Measurements from ENCODE around the gene C1QTNF8. TPM values are rescaled to one million over a fixed set of nuclear protein-coding genes. Genes with fewer than 3 reads are reported as not detected.
"Not testable (repeated sequence)": the region's sequence is repeated elsewhere in the genome, so short reads cannot be mapped to it uniquely, and the experiment has no call there.

The C1QTNF8 gene
- total RNA-seq, 2 donors from 2014 or later: not detected

DNA sequence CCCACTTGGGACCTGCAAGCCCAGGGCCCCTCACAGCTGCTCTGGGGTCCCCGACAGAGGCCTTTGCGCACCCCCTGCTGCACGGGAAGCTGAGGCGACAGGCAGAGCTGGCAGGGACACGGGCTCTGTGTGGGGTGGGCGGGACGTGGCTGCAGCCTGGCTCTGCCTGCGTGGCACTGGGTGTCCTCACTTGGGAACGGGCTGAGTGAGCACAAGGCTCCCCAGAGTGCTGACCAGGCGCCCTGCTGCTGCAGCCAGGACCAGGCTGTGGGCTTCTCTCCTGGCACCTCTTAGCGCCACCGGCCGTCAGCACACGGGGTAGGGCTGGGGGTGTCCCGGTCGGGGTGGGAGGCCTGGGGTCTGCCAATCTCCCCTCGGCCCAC, 6.6 kb downstream of the C1QTNF8 start:
- ATAC-seq (no peak), DNase-seq (ENCODE audit: low spot score) (no peak)
- Mint-ChIP-seq H3K36me3 (peaks cover 9% of the 10 kb centered on the region), H3K27ac (no peak overlapping the region), H3K9me3 (peaks cover 7% of the 10 kb centered on the region), H3K4me1 (ENCODE audit: low read depth in 2 of 2) (no peaks in the 10 kb centered on the region), H3K4me3 (no peak overlapping the region), H3K27me3 (peaks cover 0 to 3% of the 10 kb centered on the region in 2 donors)

DNA sequence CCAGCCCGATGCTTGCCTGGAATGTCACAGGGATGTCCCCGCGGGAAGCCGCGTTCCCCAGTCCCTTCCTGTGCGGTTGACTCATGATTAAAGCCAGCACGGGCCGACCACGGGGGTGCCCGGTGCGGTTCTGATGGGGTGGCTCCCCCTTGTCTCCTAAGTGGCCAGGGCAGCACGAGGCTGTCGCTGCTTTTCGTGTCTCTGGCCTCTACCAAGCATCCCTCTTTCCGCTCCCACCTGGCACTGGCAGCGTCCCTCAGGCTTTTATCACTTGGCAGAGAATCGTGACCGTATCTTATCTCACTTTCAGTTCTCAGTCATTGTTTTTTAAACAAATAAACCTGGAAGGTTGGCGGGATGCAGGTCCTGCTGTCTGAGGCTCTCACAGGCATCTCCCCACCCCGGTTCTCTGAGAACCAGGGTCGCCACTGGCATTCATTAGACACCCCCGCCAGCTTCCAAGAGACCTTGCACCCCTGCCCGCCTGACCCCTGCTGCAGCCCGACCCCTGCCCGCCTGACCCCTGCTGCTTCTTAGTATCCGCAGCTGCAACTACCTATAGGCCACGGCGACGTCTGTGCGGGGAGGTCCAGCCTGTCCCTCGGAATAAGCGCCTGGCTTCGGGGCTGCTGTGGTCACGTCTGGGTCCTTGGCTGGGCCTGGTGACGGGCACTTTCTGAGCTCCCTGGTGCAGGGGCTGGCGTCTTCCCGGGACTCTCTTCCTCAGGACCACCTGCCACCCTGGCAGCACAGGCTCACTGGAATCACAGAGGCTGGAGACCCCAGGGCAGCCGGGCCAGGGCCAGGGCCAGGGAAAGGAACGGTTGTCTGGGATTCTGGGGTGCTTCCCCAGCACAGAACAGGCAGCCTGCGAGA, 7.5 kb downstream of the C1QTNF8 start:
- Mint-ChIP-seq H3K4me3 (no peak overlapping the region), H3K36me3 (peaks cover 9% of the 10 kb centered on the region), H3K27ac (no peak overlapping the region), H3K4me1 (ENCODE audit: low read depth in 2 of 2) (no peaks in the 10 kb centered on the region), H3K9me3 (peaks cover 7% of the 10 kb centered on the region), H3K27me3 (peaks cover 0 to 9% of the 10 kb centered on the region in 2 donors)
- no peak for ATAC-seq
- DNase-seq (ENCODE audit: low spot score): no peak

DNA sequence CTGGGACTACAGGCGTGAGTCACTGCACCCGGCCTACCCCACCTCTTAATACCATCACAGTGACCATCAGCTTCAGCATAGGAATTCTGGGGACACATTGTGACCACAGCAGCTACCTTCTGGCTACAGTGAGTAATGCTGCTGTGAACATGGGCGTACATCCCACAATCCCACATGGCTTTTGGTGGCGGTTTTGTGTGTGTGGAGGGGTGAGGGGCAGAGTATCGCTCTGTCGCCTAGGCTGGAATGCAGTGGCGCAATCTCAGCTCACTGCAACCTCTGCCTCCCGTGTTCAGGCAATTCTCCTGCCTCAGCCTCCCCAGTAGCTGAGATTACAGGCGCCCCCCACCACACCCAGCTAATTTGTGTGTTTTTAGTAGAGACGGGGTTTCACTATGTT, 9.6 kb downstream of the C1QTNF8 start:
- not testable (repeated sequence) for H3K4me3 Mint-ChIP-seq; H3K27ac Mint-ChIP-seq; DNase-seq (ENCODE audit: low spot score); H3K36me3 Mint-ChIP-seq; H3K4me1 Mint-ChIP-seq (ENCODE audit: low read depth in 2 of 2); ATAC-seq; H3K9me3 Mint-ChIP-seq
- H3K27me3 Mint-ChIP-seq: peaks cover 0 to 13% of the 10 kb centered on the region in 2 donors

DNA sequence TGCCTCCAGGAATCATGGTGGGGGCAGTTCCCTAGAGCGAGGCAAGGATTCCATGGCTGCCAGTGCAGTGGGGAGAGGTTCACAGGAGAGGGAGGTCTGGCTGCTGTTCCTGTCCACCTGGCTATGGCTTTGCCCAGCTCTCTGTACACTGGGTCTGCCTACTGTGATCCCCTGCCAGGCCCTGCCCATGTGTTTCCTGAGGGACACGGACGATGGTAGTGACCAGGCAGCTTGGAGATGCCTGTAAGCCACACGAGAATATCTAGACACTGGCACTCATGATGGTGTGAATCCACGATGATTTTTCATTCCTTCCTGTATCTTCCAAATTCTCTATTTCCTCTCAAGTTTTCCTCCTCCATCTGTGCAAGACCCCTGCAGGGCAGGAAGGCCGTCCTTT, 11.1 kb downstream of the C1QTNF8 start:
- Mint-ChIP-seq H3K36me3 (peaks cover 9% of the 10 kb centered on the region), H3K27me3 (peaks cover 0 to 13% of the 10 kb centered on the region in 2 donors), H3K27ac (no peak overlapping the region), H3K4me3 (no peak overlapping the region), H3K4me1 (ENCODE audit: low read depth in 2 of 2) (no peaks in the 10 kb centered on the region), H3K9me3 (peaks cover 7% of the 10 kb centered on the region)
- ATAC-seq: no peak
- no peak for DNase-seq (ENCODE audit: low spot score)

- peaks cover 9% of the 10 kb centered on the region for H3K36me3 Mint-ChIP-seq
- H3K4me1 Mint-ChIP-seq (ENCODE audit: low read depth in 2 of 2): no peaks in the 10 kb centered on the region
These were observed 12.9 kb downstream of the C1QTNF8 start for GRCh38 chr16:1082952-1083675.

DNA sequence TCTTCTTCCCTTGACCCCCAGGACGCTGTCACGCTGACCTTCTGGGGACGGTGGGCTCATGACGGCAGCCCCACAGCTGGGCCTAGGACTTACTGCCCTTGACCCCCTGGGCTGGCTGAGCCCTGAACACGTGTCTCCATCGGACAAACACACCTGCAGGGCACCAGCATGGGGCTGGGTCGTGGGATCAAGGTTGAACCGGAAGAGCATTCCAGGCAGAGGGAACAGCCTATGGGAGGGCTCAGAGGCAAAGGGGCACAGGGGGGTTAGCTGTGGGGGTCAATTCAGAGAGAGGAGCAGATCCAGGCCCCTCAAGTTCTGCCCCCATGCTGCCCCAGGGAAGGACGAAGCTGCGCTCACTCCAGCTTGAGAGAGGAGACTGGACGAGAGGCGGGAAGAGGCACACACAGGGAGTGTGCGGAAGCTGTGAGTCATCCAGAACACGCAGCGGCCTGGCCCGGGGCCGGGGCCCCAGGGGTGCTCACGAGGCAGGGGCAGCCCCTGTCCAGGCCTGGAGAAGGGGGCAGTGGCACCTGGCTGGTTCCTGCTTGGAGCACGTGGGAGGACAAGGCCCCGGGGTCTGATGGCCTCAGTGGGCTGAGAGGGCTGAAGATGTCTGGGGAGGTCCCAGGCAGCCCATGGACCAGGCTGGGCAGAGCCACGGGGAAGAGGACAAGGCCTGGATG, 13.6 kb downstream of the C1QTNF8 start:
- DNase-seq (ENCODE audit: low spot score) (no peak), ATAC-seq (no peak)
- no peaks in the 10 kb centered on the region for H3K4me1 Mint-ChIP-seq (ENCODE audit: low read depth in 2 of 2)
- H3K27ac Mint-ChIP-seq: no peak overlapping the region
- peaks cover 7% of the 10 kb centered on the region for H3K9me3 Mint-ChIP-seq
- peaks cover 9% of the 10 kb centered on the region for H3K36me3 Mint-ChIP-seq
- peaks cover 0 to 13% of the 10 kb centered on the region in 2 donors for H3K27me3 Mint-ChIP-seq
- H3K4me3 Mint-ChIP-seq: no peak overlapping the region

More at GRCh38 chr16:1082952-1083675, 12.9 kb downstream of the C1QTNF8 start:
- H3K9me3 Mint-ChIP-seq: peaks cover 7% of the 10 kb centered on the region
- H3K27me3 Mint-ChIP-seq: peaks cover 0 to 13% of the 10 kb centered on the region in 2 donors
- no peak for DNase-seq (ENCODE audit: low spot score)
- no peak overlapping the region for H3K27ac Mint-ChIP-seq
- no peak for ATAC-seq
- H3K4me3 Mint-ChIP-seq: no peak overlapping the region

DNA sequence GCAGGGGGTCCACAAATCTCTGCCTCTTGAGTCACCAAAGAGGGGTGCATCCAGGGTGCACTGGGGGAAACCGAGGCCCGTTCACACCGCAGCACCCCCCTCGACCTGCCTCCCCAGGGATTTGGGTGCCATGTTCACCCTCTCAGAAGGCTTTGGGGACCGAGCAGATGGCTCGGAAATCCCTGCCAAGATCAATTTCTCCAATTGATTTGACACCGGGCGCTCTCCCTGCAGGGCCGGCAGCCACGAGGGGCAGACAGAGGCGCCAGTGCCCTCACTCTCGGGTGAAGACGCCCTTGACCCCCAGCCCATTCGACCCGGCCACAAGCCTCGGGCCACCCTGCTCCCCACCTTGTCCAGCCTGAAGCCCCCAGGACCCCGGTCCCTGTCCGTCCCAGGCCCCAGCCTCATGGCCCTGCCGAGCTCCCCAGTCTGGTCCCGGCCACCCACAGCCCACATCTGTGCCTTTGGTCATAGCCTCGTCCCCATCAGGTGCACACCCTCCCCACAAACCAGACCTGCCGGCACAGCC, 14.2 kb downstream of the C1QTNF8 start:
- ATAC-seq (no peak), DNase-seq (ENCODE audit: low spot score) (no peak)
- Mint-ChIP-seq H3K36me3 (peaks cover 9% of the 10 kb centered on the region), H3K27ac (no peak overlapping the region), H3K4me1 (ENCODE audit: low read depth in 2 of 2) (no peaks in the 10 kb centered on the region), H3K9me3 (peaks cover 7% of the 10 kb centered on the region), H3K27me3 (peaks cover under 1 to 14% of the 10 kb centered on the region in 2 donors), H3K4me3 (no peak overlapping the region)

- peak in 1 of 2 donors; percentile 14 for ATAC-seq
- H3K4me3 Mint-ChIP-seq: no peak overlapping the region
These were observed 15.0 kb downstream of the C1QTNF8 start for GRCh38 chr16:1080801-1081733.

GRCh38 chr16:1079786-1080525, 16.1 kb downstream of the C1QTNF8 start:
- Mint-ChIP-seq H3K4me3 (no peak overlapping the region), H3K9me3 (no peaks in the 10 kb centered on the region), H3K27ac (no peak overlapping the region), H3K4me1 (ENCODE audit: low read depth in 2 of 2) (no peaks in the 10 kb centered on the region), H3K27me3 (peaks cover 7 to 17% of the 10 kb centered on the region in 2 donors), H3K36me3 (no peaks in the 10 kb centered on the region)
- no peak for ATAC-seq
- DNase-seq (ENCODE audit: low spot score): no peak

More at GRCh38 chr16:1080801-1081733, 15.0 kb downstream of the C1QTNF8 start:
- peaks cover 7% of the 10 kb centered on the region for H3K9me3 Mint-ChIP-seq
- H3K4me1 Mint-ChIP-seq (ENCODE audit: low read depth in 2 of 2): no peaks in the 10 kb centered on the region
- no peak overlapping the region for H3K27ac Mint-ChIP-seq
- H3K36me3 Mint-ChIP-seq: peaks cover 9% of the 10 kb centered on the region
- H3K27me3 Mint-ChIP-seq: peaks cover 7 to 20% of the 10 kb centered on the region in 2 donors
- no peak for DNase-seq (ENCODE audit: low spot score)

- Mint-ChIP-seq H3K36me3 (no peaks in the 10 kb centered on the region), H3K4me3 (no peak overlapping the region), H3K9me3 (no peaks in the 10 kb centered on the region), H3K27ac (no peak overlapping the region), H3K27me3 (peaks cover 7 to 17% of the 10 kb centered on the region in 2 donors), H3K4me1 (ENCODE audit: low read depth in 2 of 2) (no peaks in the 10 kb centered on the region)
- ATAC-seq (no peak), DNase-seq (ENCODE audit: low spot score) (no peak)
These were observed 16.7 kb downstream of the C1QTNF8 start for GRCh38 chr16:1079341-1079740.

GRCh38 chr16:1078579-1079021, 17.4 kb downstream of the C1QTNF8 start:
- no peak overlapping the region for H3K27ac Mint-ChIP-seq
- DNase-seq (ENCODE audit: low spot score) (no peak), ATAC-seq (no peak)
- no peaks in the 10 kb centered on the region for H3K36me3 Mint-ChIP-seq
- no peak overlapping the region for H3K4me3 Mint-ChIP-seq
- H3K4me1 Mint-ChIP-seq (ENCODE audit: low read depth in 2 of 2): no peaks in the 10 kb centered on the region
- H3K9me3 Mint-ChIP-seq: no peaks in the 10 kb centered on the region
- H3K27me3 Mint-ChIP-seq: peaks cover 7 to 12% of the 10 kb centered on the region in 2 donors

GRCh38 chr16:1077877-1078578, 18.0 kb downstream of the C1QTNF8 start:
- no peaks in the 10 kb centered on the region for H3K9me3 Mint-ChIP-seq
- no peak overlapping the region for H3K27ac Mint-ChIP-seq
- ATAC-seq: no peak
- H3K4me1 Mint-ChIP-seq (ENCODE audit: low read depth in 2 of 2): no peaks in the 10 kb centered on the region
- H3K36me3 Mint-ChIP-seq: no peaks in the 10 kb centered on the region
- H3K27me3 Mint-ChIP-seq: peaks cover 7 to 12% of the 10 kb centered on the region in 2 donors
- no peak for DNase-seq (ENCODE audit: low spot score)
- no peak overlapping the region for H3K4me3 Mint-ChIP-seq

Data from natural killer cell treated with Interleukin-12 subunit alpha and Interleukin-12 subunit beta and Interleukin-15 and Interleukin-18, amount 100 ng/mL, for 72 hours (primary cell).